ENCODE results near the gene DACT3.

DACT3 gene

GRCh38 chr19:46691104-46691503 lies 30.1 kb upstream of the DACT3 start:
- TF ChIP-seq CTCF (IDR thresholded peaks at IDR 0.05; ENCODE audit: low read depth, low read length, missing control alignments) = no peak
- no peak overlapping the region for H3K4me3 ChIP-seq (replicated peaks; ENCODE audit: low read depth, low read length)
- DNase-seq (ENCODE audit: extremely low read depth, low read depth) = no peak

GRCh38 chr19:46689358-46689757 lies 28.4 kb upstream of the DACT3 start:
- no peak for DNase-seq (ENCODE audit: extremely low read depth, low read depth)
- TF ChIP-seq CTCF (IDR thresholded peaks at IDR 0.05; ENCODE audit: low read depth, low read length, missing control alignments) = no peak
- no peak overlapping the region for H3K4me3 ChIP-seq (replicated peaks; ENCODE audit: low read depth, low read length)

- H3K4me3 ChIP-seq (replicated peaks; ENCODE audit: low read depth, low read length) = no peak overlapping the region
- no peak for DNase-seq (ENCODE audit: extremely low read depth, low read depth)
- TF ChIP-seq CTCF (IDR thresholded peaks at IDR 0.05; ENCODE audit: low read depth, low read length, missing control alignments) = no peak
Measured at GRCh38 chr19:46687438-46688145, 26.6 kb upstream of the DACT3 start.

- TF ChIP-seq CTCF (IDR thresholded peaks at IDR 0.05; ENCODE audit: low read depth, low read length, missing control alignments) = no peak
- no peak for DNase-seq (ENCODE audit: extremely low read depth, low read depth)
- no peak overlapping the region for H3K4me3 ChIP-seq (replicated peaks; ENCODE audit: low read depth, low read length)
Measured at GRCh38 chr19:46685189-46685588, 24.2 kb upstream of the DACT3 start.

- no peak for DNase-seq (ENCODE audit: extremely low read depth, low read depth)
- TF ChIP-seq CTCF (IDR thresholded peaks at IDR 0.05; ENCODE audit: low read depth, low read length, missing control alignments) = no peak
- no peak overlapping the region for H3K4me3 ChIP-seq (replicated peaks; ENCODE audit: low read depth, low read length)
Measured at GRCh38 chr19:46678110-46678732, 17.2 kb upstream of the DACT3 start.

- no peak for DNase-seq (ENCODE audit: extremely low read depth, low read depth)
- H3K4me3 ChIP-seq (replicated peaks; ENCODE audit: low read depth, low read length) = no peak overlapping the region
- no peak for TF ChIP-seq CTCF (IDR thresholded peaks at IDR 0.05; ENCODE audit: low read depth, low read length, missing control alignments)
Measured at GRCh38 chr19:46674416-46675178, 13.6 kb upstream of the DACT3 start.
